Spinal cord (tissue), 10 donors: ENCODE data around the gene PERM1. TPM values are rescaled to one million over a fixed set of nuclear protein-coding genes. Genes with fewer than 3 reads are reported as not detected.
"Not testable (repeated sequence)": the region's sequence is repeated elsewhere in the genome, so short reads cannot be mapped to it uniquely, and the experiment has no call there.

Experiments used
- DNase-seq, 6 donors: peaks; one replicate each; pipeline versions ENCODE4 v3.0.0 to v3.0.0-alpha.2; 2013 to 2015; ENCODE audit warnings: low spot score in 6 of 6, low read depth in 4 of 6
- H3K27ac ChIP-seq: one replicate; pipeline ENCODE4 v1.5.1; 2013; ENCODE audit warnings: low read depth, low read length, control low read depth
- H3K27me3 ChIP-seq: one replicate; pipeline ENCODE4 v1.6.1; 2013; ENCODE audit warnings: low read length; ENCODE audit not compliant: control insufficient read depth, insufficient read depth
- H3K36me3 ChIP-seq: one replicate; pipeline ENCODE4 v1.6.1; 2013; ENCODE audit warnings: low read length; ENCODE audit not compliant: control insufficient read depth, insufficient read depth
- H3K4me1 ChIP-seq: one replicate; pipeline ENCODE4 v1.6.1; 2013; ENCODE audit warnings: low read length; ENCODE audit not compliant: control insufficient read depth, insufficient read depth
- H3K4me3 ChIP-seq: one replicate; pipeline ENCODE4 v1.5.1; 2013; ENCODE audit warnings: low read depth, low read length, control low read depth
- H3K9me3 ChIP-seq: one replicate; pipeline ENCODE4 v1.6.1; 2013; ENCODE audit warnings: low read length; ENCODE audit not compliant: control insufficient read depth, insufficient read depth
- WGBS: methylation state at CpG from one replicate; pipeline ENCODE4 v1.1.5; 2013; ENCODE audit warnings: missing lambda C conversion rate; ENCODE audit not compliant: insufficient coverage; 5-methylcytosine and 5-hydroxymethylcytosine counted together
- polyA plus RNA-seq, 2 donors: library from polyadenylated mRNA; unstranded; fragments of 120-200 nt; gene quantifications; one replicate each; pipeline ENCODE4 v1.2.1, GENCODE V29; 2013; ENCODE audit not compliant: insufficient read length in 2 of 2
- total RNA-seq, 2 donors: library from RNA; depleted of rRNA in 1 of 2; stranded (reverse); fragments of 120-200 nt in 1 of 2; fragments of >200 nt in 1 of 2; gene quantifications; one replicate each; pipeline versions ENCODE4 v1.2.3 to v1.2.4, GENCODE V29; 2013 to 2014
- donor health status: healthy.

PERM1 gene
- total and polyA plus RNA-seq, 4 donors: 0.39 TPM; not detected in 3

- whole genome bisulfite sequencing: 98% methylated on average over 9 of the region's 9 CpGs
- no peaks in the 10 kb centered on the region for H3K4me1 ChIP-seq
- H3K4me3 ChIP-seq: no peak overlapping the region
- peaks cover 100% of the 10 kb centered on the region for H3K36me3 ChIP-seq
- H3K27me3 ChIP-seq: no peaks in the 10 kb centered on the region
- no peak for DNase-seq
- H3K9me3 ChIP-seq: no peaks in the 10 kb centered on the region
- no peak overlapping the region for H3K27ac ChIP-seq
These were observed 31.6 kb downstream of the PERM1 start for GRCh38 chr1:950268-950667.

DNA sequence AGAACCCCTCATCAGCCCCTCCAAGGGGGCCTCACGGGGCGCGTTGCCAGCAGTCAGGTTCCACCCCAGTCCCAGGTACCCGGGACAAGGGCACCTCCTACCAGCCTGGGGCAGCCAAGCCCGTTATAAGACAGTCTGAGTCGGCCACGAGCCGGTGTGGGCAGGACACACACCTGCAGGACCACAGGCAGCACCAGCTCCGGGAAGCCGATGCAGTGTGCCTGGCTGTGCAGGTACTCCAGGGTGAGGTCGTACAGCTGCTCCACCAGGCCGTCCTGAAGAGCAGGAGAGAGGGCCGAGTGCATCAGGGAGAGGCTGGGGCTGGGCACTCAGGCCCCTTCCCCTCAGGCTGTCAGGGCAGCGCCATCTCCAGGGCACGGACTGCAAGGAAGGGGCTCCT is 33.9 kb downstream of the PERM1 start:
- Histone ChIP-seq H3K9me3 (no peaks in the 10 kb centered on the region), H3K27ac (no peak overlapping the region), H3K36me3 (peaks cover 98% of the 10 kb centered on the region), H3K4me1 (peaks cover 23% of the 10 kb centered on the region), H3K4me3 (no peak overlapping the region), H3K27me3 (peaks cover 5% of the 10 kb centered on the region)
- DNase-seq: no peak
- 89% methylated on average over 15 of the region's 15 CpGs for WGBS

GRCh38 chr1:946811-947210 is 35.1 kb downstream of the PERM1 start:
- Histone ChIP-seq H3K36me3 (peaks cover 90% of the 10 kb centered on the region), H3K4me1 (peaks cover 30% of the 10 kb centered on the region), H3K27me3 (peaks cover 12% of the 10 kb centered on the region)
- 98% methylated on average over 9 of the region's 13 CpGs for WGBS
- not testable (repeated sequence) for H3K9me3 ChIP-seq, H3K4me3 ChIP-seq, H3K27ac ChIP-seq, DNase-seq

- H3K4me3 ChIP-seq: no peak overlapping the region
- no peak overlapping the region for H3K27ac ChIP-seq
- DNase-seq: no peak
- peaks cover 19% of the 10 kb centered on the region for H3K27me3 ChIP-seq
- peaks cover 81% of the 10 kb centered on the region for H3K36me3 ChIP-seq
- H3K9me3 ChIP-seq: no peaks in the 10 kb centered on the region
- peaks cover 38% of the 10 kb centered on the region for H3K4me1 ChIP-seq
- 93% methylated on average over 23 of the region's 29 CpGs for WGBS
These were observed 36.0 kb downstream of the PERM1 start for GRCh38 chr1:945688-946556.

DNA sequence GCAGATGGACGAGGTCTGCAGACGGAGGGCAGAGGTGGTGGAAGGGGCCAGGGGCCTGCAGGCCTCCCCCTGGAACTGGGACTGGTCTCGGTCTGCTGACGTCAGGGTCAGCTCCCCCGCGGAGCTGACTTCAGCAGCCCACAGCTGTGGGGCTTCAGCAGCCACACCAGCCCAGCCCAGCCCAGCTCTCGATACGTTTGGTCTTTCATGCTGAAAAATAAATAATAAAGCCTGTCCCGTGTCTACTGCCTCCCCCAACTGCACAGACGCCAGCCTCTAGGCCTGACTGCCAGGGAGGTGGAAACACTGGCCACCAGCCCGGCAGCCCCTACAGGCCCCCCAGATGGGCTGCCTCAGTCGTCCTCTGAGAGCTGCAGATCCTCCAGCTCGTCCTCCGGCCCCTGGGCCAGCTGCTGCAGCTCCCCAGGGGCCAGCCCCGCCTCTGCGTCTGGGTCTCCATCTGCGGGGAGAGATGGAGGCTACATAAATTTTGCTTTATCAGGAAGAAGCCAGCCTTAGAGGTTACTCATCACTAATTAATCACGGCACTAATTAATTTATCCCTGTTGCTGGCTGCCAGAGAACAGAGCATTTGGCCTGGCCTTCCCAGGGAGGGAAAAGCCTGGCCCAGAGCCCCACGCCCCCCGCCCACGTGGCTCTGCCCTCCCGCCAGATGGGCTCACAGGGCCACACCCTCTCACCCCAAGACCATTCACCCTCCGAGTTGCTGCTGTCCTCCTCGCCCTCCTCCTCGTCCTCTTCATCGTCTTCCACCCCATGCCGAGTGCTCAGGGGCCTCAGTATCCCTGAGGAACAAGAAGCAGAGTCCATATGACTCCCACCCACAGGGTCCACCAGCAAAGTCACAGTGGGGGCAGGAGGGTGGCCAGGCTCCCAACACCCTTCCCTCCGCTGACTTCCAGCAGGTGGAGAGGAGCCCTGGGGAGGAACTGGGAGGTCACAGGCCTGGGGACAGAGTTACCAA is 37.3 kb downstream of the PERM1 start:
- Histone ChIP-seq H3K4me1 (peaks cover 49% of the 10 kb centered on the region), H3K9me3 (no peaks in the 10 kb centered on the region), H3K27ac (peak overlapping the region; percentile 40), H3K4me3 (no peak overlapping the region), H3K36me3 (peaks cover 70% of the 10 kb centered on the region), H3K27me3 (peaks cover 29% of the 10 kb centered on the region)
- 44% methylated on average over 25 of the region's 28 CpGs for WGBS
- DNase-seq: peak in 1 of 6 donors; percentile 54

- H3K9me3 ChIP-seq: no peaks in the 10 kb centered on the region
- peak overlapping the region; percentile 40 for H3K27ac ChIP-seq
- no peak for DNase-seq
- WGBS: 78% methylated on average over 22 of the region's 27 CpGs
- H3K4me1 ChIP-seq: peaks cover 58% of the 10 kb centered on the region
- no peak overlapping the region for H3K4me3 ChIP-seq
- peaks cover 66% of the 10 kb centered on the region for H3K36me3 ChIP-seq
- H3K27me3 ChIP-seq: peaks cover 37% of the 10 kb centered on the region
These were observed 38.1 kb downstream of the PERM1 start for GRCh38 chr1:943545-944340.

DNA sequence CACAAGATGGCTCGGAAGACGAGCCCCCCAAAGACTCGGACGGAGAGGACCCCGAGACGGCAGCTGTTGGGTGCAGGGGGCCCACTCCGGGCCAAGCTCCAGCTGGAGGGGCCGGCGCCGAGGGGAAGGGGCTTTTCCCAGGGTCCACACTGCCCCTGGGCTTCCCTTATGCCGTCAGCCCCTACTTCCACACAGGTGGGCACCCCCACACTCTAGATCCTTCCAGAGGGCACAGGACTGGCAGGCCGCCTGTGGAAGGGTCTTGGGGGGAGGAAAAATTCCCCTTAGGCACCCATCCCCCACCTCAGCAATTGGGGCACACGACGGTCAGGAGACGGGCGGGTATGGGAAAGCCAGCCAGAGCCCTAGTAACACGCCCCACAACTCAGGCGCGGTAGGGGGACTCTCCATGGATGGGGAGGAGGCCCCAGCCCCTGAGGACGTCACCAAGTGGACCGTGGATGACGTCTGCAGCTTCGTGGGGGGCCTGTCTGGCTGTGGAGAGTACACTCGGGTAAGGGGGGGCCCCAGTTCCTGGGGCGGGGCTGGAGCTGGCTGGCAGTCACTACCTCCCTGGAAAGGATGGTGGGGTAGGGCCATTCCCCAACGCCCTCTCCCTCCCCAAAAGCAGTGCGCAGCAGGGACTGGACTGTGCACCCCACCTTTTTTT is 38.9 kb downstream of the PERM1 start:
- no peak overlapping the region for H3K27ac ChIP-seq
- H3K9me3 ChIP-seq: no peaks in the 10 kb centered on the region
- no peak overlapping the region for H3K4me3 ChIP-seq
- peaks cover 41% of the 10 kb centered on the region for H3K27me3 ChIP-seq
- 6% methylated on average over 15 of the region's 27 CpGs for WGBS
- peaks cover 62% of the 10 kb centered on the region for H3K4me1 ChIP-seq
- no peak for DNase-seq
- H3K36me3 ChIP-seq: peaks cover 63% of the 10 kb centered on the region

DNA sequence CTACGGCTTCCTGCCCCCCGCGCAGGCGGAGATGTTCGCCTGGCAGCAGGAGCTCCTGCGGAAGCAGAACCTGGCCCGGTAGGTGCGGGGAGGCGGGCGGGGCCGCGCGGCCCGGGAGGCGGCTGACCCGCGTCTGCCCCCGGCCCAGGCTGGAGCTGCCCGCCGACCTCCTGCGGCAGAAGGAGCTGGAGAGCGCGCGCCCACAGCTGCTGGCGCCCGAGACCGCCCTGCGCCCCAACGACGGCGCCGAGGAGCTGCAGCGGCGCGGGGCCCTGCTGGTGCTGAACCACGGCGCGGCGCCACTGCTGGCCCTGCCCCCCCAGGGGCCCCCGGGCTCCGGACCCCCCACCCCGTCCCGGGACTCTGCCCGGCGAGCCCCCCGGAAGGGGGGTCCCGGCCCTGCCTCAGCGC is 39.5 kb downstream of the PERM1 start:
- no peak for DNase-seq
- Histone ChIP-seq H3K36me3 (peaks cover 57% of the 10 kb centered on the region), H3K9me3 (no peaks in the 10 kb centered on the region), H3K4me3 (no peak overlapping the region), H3K4me1 (peaks cover 62% of the 10 kb centered on the region), H3K27me3 (peaks cover 41% of the 10 kb centered on the region), H3K27ac (no peak overlapping the region)
- under 1% methylated on average over 48 of the region's 48 CpGs for WGBS
